Left ventricle myocardium superior (tissue), 1 donor: ENCODE data around the gene NOXO1. TPM values are rescaled to one million over a fixed set of nuclear protein-coding genes. Genes with fewer than 3 reads are reported as not detected.
A peak's percentile ranks its signal among the peaks of the same experiment; 100 is the strongest.
"Not testable (repeated sequence)": the region's sequence is repeated elsewhere in the genome, so short reads cannot be mapped to it uniquely, and the experiment has no call there.

Experiments
- ATAC-seq: fragments of 200-7000 bp; cut with Tn5 transposase; one replicate; pipeline ENCODE4 v1.9.1; 2020; ENCODE audit warnings: mild to moderate bottlenecking, moderate library complexity
- DNase-seq: peaks from one replicate; pipeline ENCODE4 v3.0.0-alpha.2; 2020
- intact Hi-C: fragments of 100-400 bp; cut with micrococcal nuclease; formaldehyde crosslinking; loops from one replicate; pipeline ENCODE4 v1.11.0; 2022
- total RNA-seq: library from RNA; stranded (reverse); fragmentation: NEBNext Ultra II Directional; extraction: Animal tissue kit (Norgen Biotek cat#: 25700); gene quantifications from one replicate; pipeline ENCODE4 v1.2.1, GENCODE V29; 2021
- donor health status: DM: no; HTN: yes; CAD: no; lungs with severe emphysema.

Gene NOXO1
- total RNA-seq, 1 donor from 2014 or later: not detected

GRCh38 chr16:2013527-2013926, 32.3 kb upstream of the NOXO1 start:
- ATAC-seq: no peak
- intact Hi-C loops: no loop called here
- no peak for DNase-seq

- DNase-seq, intact Hi-C loops, ATAC-seq: not testable (repeated sequence)
Measured at GRCh38 chr16:2011726-2012125, 30.5 kb upstream of the NOXO1 start.

- ATAC-seq (peak; percentile 96), DNase-seq (peak; percentile 93)
- intact Hi-C loops: no loop called here
Measured at GRCh38 chr16:2009791-2010510, 28.7 kb upstream of the NOXO1 start, which contains the start of gene ZNF598. Gene ZNF598 (minus strand): TSS chr16:2009821.

DNA sequence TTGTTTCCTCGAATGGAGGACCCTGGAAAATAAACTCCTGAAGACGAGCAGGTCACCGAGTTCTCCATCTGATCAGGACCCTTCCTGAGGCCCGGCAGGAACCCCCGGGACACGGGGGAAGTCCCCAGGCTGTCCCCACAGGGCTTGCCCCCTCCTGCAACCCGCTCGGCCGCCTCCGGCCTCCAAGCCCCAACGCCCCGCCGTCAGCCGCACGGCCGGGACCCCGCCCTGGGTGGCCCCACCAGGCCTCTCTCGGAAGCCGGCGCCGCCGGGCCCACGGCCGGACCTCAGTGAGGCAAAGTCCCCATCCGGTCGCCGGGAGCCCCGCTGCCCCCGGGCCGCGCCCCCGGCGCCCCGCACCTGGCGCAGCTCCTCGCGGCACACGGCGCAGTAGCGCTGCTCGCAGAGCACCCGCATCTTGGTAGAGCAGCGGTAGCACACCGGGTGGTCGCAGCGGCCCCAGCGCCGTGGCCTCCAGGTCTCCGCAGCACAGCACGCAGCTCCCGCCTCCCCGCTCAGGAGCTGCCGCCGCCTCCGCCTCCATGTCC, 28.0 kb upstream of the NOXO1 start:
- intact Hi-C loops: no loop called here
- ATAC-seq: peak; percentile 3
- peak; percentile 49 for DNase-seq

DNA sequence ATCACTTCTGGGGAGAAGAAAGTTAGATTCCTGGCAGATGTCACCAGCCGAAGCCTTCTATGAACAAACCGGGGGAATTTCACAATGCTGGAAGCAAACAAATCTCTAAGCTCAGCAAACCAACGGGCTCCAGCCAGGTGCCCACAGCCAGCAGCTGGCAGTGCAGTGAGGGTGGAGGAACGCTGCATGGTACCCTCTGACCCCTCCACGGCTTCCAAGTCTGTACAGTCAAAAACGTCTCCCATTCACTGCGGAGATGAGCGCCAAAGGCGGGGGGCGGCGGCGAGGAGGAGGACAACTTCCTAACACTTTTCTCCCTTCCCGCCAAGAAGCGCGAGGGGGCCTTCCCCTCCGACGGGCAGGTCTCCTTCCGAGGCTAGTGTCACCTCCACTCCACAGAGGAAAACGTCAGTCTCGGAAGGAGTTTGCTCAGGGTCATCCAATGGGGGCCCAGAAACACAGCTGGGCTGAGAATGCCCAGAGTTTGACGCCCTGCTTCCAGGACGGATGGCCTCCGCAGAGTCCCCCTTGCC, 27.4 kb upstream of the NOXO1 start:
- intact Hi-C loops: no loop called here
- ATAC-seq: no peak
- DNase-seq: peak; percentile 36

GRCh38 chr16:2008009-2008526, 26.8 kb upstream of the NOXO1 start:
- peak; percentile 41 for DNase-seq
- intact Hi-C loops: no loop called here
- no peak for ATAC-seq

DNA sequence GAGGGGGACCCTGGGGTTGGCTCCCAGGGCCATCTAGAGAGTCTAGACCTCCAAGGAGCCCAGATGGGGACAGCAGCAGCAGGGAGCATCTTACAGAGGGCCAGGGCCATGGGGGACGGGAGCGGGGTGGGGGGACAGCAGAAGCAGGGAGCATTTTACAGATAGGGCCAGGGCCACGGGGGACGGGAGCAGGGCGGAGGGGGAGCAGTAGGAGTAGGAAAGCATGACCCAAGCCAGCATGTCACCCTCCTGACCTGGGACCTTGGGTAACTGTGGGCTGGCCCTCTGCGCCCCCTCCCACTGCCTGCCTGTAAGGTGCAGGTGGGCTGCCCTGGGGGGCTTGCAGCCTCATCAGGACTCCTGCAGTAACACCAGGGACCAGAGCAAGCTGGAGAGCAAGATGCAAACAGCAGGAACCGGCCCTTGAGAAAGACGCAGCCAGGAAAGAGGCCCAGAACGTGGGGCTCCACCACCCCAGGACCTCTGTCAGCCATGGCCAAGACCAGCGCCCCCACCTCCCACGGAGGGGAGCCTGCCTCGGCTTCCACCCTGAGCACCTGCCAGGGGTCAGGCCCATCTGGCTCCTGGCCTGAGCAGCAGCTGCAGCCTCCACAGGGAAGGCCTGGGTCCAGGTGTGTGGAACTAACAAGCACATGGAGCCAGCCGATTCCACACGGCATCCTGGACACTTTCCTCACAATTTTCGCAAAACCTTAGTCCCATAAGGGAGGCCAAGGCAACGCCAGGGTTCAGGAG, 26.0 kb upstream of the NOXO1 start:
- peak; percentile 19 for DNase-seq
- intact Hi-C loops: no loop called here
- no peak for ATAC-seq

DNA sequence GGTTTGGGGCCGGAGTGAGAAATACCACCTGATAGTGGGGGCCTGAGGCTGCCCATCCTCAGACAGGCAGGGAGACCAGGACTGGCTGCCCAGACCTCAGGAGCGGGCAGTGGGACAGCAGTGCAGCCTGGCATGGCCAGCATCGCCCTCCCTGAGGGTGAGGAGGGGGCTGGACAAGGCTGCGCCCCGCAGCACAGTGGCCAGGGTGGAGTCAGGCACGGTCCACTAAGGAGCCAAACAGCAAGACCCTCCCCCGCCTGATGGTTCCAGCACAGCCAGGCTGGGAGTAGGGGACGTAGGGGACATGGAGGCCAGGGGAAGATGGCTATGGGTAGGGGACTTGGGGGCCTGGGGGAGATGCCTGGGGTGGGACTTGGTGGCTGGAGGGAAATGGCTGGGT, 25.0 kb upstream of the NOXO1 start:
- ATAC-seq: no peak
- intact Hi-C loops: no loop called here
- DNase-seq: no peak

- intact Hi-C loops: no loop called here
- ATAC-seq: no peak
Measured at GRCh38 chr16:2005646-2006045, 24.4 kb upstream of the NOXO1 start.

GRCh38 chr16:2004795-2005517, 23.7 kb upstream of the NOXO1 start:
- intact Hi-C loops: no loop called here
- ATAC-seq (no peak), DNase-seq (peak; percentile 32)

More at GRCh38 chr16:2005646-2006045, 24.4 kb upstream of the NOXO1 start:
- DNase-seq: no peak

- peak; percentile 88 for ATAC-seq
- intact Hi-C loops: no loop called here
- peak; percentile 95 for DNase-seq
Measured at GRCh38 chr16:2003827-2004641, 22.8 kb upstream of the NOXO1 start.

- peak; percentile 25 for DNase-seq
- intact Hi-C loops: no loop called here
- ATAC-seq: no peak
Measured at GRCh38 chr16:2003231-2003826, 22.1 kb upstream of the NOXO1 start.

GRCh38 chr16:2002406-2003230, 21.3 kb upstream of the NOXO1 start:
- DNase-seq (peak; percentile 38), ATAC-seq (no peak)
- intact Hi-C loops: no loop called here

- DNase-seq (peak; percentile 24), ATAC-seq (no peak)
- intact Hi-C loops: no loop called here
Measured at GRCh38 chr16:2001456-2002355, 20.4 kb upstream of the NOXO1 start.

- ATAC-seq (no peak), DNase-seq (no peak)
- intact Hi-C loops: no loop called here
Measured at GRCh38 chr16:2001035-2001434, 19.8 kb upstream of the NOXO1 start.

GRCh38 chr16:1999866-2000514, 18.7 kb upstream of the NOXO1 start:
- ATAC-seq (no peak), DNase-seq (no peak)
- intact Hi-C loops: no loop called here
